ENCODE data around the gene AKAP10.
"Not testable (repeated sequence)": the region's sequence is repeated elsewhere in the genome, so short reads cannot be mapped to it uniquely, and the experiment has no call there.

AKAP10 gene

DNA sequence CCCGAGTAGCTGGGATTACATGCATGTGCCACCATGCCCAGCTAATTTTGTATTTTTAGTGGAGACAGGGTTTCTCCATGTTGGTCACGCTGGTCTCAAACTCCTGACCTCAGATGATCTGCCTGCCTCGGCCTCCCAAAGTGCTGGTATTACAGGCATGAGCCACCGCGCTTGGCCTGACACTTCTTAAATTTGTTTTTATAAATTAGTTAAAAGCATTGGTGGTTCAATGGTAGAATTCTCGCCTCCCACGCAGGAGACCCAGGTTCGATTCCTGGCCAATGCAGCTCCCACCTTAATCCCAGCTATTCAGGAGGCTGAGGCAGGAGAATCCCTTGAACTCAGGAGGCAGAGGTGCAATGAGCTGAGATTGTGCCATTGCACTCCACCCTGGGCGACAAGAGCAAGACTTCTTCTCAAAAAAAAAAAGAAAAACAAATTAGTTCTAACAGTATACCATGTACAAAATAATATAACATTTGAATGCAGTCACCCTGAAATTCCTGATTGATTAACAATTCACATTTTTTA is 116.9 kb downstream of the AKAP10 start:
- DNase-seq, result not testable (repeated sequence)

DNA sequence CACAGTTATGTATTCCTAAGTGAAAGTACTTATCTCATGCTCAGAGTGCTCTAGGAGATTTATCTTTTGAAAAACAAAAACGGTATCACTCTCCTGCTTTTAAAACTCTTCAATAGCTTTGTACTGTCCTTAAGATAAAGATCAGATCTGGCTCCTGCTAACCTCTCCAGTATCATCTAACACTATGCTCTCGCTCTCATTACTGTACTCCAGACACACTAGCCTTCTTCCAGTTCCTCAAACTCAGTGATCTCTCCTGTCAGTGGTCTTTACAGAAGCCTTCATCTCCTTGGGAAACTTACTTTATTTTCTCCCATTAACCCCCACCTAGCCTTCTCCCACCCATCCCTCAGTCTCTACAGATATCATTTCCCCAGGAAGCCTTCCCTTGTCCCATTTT is 120.0 kb downstream of the AKAP10 start:
- DNase-seq, result no peak
